Measurements from ENCODE around the gene SPOCK2.
A peak's percentile ranks its signal among the peaks of the same experiment; 100 is the strongest.

SPOCK2 gene

DNA sequence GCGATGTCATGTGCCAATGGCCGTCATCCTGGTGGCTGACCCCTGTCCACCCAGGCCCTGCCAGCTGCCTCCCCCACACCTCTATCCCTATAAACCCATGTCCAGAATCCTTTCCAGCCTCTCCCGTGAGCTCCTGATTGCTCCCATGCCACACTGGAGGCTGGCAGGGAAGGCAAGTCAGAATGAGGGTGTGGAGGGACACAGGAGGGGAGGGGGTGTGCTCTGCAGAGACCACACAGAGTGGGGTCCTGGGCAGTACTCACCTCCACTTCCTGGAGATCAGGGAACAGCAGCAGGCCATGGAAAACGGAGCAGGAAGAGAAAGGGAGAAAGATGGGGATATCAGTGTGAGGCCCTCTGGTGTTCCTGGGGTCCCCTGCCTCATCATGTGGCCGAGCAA is 15.7 kb downstream of the SPOCK2 start:
- DNase-seq (ENCODE audit: low read depth) = no peak

DNA sequence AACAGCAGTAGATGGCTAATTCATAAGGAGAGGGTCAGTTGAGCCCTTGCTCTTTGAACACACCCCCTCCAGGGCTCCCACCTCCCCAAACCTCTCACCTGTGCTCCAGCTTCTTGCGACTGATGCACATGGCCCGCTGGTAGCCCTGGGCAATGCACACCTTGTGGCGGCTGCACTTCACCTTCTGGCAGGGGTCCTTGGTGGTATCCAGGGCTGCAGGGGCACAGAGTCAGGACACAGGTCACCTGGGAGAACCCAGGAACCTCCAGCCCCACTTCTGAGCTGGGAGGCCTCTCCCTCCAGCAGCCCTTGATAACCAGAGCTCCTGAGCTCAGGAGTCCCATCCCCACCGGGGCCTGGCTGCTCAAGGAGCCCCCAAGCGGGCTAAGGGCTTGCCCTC is 16.3 kb downstream of the SPOCK2 start:
- DNase-seq (ENCODE audit: low read depth) = no peak

- peak; percentile 41 for DNase-seq (ENCODE audit: low read depth)
Measured at GRCh38 chr10:72069751-72070526, 18.4 kb downstream of the SPOCK2 start.

DNA sequence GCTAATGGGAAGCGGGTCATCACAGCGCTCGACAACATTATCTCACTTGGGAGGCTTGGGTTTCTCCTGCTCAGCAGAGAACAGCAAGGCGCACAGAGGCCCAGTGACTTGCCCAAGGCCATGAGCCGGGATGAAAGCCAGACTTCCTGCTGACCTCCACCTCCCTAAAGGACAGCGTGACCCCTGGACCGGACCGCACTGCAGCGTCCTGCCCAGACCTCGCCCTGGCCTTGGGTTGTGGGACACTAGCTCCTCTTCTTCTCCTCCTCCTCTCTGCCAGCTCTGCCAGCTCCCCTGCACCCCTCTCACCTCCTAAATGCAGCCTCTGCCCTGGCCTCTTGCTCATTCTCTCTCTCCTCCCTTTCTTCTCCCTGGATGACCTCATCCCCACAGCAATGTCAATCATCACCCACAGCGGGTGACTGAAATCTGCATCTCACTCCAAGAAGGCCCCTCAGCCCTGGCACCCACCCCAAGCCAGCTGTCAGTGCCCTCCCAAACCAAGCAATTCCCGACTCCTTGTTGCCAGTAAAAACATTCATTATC is 19.4 kb downstream of the SPOCK2 start:
- no peak for DNase-seq (ENCODE audit: low read depth)

GRCh38 chr10:72068126-72068765 is 20.1 kb downstream of the SPOCK2 start:
- no peak for DNase-seq (ENCODE audit: low read depth)

- no peak for DNase-seq (ENCODE audit: low read depth)
Measured at GRCh38 chr10:72067463-72068125, 20.8 kb downstream of the SPOCK2 start.

DNA sequence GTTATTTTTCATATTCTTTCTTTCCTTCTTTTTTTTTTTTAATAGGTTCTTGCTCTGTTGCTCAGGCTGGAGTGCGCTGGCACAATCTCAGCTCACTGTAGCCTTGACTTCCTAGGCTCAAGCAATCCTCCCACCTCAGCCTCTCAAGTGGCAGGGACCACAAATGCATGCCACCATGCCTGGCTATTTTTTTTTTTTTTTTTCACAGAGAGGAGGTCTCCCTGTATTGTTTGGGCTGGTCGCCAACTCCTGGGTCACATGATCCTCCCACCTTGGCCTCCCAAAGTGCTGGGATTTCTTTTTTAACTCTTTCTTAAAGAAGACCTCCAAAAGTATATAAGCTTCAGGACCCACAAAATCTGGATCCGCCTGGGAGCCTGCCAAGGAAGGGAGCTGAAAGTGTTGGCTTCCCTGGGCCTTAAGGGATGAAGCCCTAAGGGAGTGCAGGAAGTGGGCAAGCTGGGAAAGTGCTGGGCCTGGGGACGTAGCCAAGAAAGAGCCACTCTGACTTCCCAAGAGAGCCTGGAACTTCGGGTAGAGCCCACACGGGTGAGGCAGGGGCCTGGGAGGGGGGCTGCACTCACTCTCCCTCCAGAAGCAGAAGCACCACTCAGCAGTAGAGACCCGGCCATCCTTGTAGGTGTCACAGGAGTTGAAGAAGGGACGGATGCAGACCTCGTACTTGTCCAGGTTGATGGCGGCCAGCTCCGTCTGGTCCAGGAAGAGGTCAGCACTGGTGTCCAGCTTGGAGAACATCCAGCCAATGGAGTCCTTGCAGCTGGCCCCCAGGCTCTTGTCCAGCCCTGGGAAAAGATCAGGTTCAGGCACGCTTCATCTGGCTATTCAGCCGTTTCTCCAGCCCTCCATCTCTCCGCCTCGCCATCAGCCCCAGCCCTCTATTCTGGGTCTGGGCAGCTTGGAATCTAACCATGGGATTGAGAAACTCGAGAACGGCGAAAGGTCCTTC is 21.8 kb downstream of the SPOCK2 start:
- DNase-seq (ENCODE audit: low read depth) = no peak

GRCh38 chr10:72065439-72066025 is 22.8 kb downstream of the SPOCK2 start:
- no peak for DNase-seq (ENCODE audit: low read depth)

GRCh38 chr10:72063703-72064391 is 24.5 kb downstream of the SPOCK2 start:
- DNase-seq (ENCODE audit: low read depth) = no peak

DNA sequence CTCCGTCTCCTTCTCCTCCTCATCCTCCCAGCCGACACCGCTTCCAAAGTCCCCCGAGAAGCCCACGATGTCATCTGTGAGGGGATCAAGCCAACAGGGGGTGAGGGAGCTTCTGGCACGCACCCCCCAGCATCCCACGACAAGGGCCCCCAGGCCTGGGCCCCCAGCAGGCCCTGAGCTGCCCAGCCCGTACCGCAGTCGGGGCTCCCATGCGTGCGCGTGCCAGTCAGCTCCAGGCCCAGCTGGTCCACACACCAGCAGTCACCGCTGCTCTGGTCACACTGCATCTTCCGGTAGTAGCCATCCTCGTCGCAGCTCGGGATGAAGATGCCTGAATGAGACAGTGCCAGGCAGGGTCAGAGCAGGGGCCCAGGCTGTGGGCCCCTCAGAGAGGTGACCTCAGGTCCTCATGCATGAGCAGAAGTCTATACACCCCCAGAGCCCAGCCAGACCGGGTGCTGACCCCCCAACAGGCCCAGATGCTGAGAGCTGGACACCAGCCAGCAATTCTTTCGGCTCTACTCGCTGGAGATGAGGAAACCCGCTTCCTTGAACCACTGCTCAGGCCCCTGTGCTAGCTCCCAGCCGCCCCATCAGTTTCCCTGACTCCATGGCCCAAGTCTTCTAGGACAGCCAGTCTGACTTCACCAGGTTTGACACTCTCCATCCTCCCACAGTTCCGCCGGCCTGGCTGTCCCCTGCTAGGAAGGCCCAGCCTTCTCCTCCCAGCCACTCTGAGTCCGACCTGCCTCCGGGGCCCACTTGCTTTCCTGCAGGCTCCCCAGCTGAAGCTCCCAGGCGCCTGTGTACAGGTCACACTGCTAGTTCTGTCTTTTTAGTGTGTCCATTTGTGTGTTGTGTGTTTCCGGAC is 25.3 kb downstream of the SPOCK2 start:
- DNase-seq (ENCODE audit: low read depth) = no peak

DNA sequence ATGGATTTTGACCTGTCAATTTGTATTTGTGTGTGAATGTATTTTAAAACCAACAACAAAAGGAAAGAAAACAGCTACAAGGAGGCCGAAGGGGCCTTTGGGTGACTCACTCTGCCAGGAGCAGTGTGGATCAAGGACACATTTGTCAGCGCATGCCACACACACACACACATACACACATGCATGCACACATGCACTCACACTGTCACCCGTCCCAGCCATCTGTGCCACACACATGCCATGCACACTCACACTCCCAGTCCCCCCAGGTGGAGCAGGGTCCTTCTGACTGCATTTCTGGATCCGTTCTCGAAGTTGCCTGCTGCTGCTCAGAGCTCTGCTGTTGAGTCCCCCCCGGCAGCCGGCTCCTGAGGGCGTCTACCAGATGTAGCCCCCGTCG is 26.0 kb downstream of the SPOCK2 start:
- no peak for DNase-seq (ENCODE audit: low read depth)

DNA sequence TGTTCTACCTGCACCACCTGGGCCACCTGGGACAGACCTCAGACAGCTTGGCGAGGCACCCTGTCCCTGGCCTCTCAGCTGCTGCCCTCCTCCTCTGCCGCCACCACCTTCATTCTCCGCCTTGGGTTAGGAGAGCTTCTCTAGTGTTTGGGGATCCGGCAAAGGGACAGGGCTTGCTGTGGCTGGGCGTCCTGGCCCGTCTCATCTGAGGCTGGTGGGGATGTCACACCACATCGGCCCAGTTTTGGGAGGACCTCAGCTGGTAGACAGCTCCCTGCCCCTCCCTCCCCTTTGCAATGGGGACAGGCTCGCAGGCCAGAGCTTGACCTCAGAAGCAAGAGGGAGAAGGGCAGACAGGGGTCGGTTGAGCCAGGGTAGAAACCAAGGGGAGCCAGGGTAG is 26.4 kb downstream of the SPOCK2 start:
- no peak for DNase-seq (ENCODE audit: low read depth)

GRCh38 chr10:72061491-72061890 is 26.9 kb downstream of the SPOCK2 start:
- DNase-seq (ENCODE audit: low read depth) = no peak

DNA sequence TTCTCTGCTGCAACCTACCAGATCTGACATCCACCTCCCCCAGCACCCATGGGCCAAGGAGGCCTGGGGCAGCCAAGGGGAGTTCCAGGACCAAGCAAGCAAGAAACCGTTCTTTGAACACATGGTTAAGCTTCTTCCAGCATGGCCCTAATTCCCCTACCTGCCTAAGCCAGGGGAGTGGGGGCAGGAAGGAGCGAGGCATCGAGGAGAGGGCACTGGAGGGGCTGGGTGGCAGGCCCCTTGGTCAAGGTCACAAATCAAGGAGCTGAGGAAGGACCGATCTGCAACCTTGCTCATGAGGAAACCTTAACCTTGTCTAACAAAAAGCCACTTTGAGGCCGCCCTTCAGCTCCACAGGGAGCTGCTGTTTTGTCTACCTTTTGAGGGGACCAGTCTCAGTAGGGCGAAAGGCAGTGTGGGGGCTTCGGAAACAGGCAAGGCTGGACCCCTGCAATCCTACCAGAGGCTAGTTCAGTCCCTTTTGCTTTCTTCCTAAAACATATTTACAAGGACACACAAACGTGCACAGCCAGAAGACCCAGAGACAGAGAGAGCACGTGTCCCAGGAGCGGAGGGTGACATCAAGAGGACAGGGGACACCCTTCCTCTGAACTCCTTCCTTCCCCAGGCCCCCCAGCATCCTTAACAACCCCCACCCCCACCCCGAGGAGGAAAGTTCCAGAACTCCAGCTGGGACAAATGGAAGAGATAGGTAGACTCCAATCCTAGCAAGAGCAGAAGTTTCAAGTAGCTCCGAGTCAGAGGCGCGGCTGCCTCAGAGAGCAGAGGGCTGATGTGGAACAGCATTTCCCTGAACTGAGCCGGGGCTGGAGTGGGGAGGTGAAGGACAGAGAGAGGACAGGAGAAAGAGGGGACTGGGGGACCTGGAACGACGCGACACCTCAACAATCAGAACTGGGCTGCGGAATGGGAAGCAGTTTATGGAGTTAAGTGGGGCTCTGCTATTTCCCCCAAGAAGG is 28.2 kb downstream of the SPOCK2 start:
- no peak for DNase-seq (ENCODE audit: low read depth)

DNA sequence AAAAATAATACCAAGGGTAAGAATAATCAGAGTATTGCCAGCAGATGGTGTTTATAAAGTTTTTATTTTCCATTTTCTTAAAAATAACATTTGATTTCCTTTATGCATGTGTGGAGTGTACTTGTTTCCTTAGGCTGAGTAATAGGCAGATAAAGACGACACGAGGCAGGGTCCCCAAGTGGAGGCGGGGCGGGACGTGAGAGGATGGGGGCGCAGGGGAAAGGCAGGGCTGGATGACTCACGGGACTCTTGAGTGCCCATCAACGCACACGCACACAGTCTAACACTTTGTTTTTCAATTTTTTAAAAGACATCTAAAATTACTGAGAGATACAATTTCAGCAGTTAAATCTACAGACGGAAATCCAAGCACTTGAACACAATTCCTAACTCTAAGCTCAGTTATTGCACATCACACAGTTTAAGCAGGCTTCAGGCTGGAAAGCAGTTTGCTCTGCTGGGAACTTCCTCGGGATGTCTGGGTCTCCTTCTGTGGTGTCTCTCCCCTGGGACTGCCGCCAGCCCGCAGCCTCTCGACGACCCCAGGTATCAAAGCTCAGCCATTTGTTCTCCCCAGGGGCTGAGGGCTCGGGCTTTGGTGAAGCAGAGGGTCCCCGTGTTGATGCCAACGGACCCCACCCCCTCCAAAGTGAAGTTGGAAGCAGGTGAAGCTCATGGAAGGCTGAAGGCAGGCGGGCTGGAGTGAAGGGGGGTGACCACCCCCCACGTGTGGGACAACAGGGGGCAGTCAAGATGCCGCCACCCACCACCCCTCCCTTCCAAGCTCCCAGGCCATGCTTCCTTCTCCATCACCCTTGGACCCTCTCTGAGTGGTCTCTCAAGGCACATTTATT is 29.1 kb downstream of the SPOCK2 start:
- no peak for DNase-seq (ENCODE audit: low read depth)

DNA sequence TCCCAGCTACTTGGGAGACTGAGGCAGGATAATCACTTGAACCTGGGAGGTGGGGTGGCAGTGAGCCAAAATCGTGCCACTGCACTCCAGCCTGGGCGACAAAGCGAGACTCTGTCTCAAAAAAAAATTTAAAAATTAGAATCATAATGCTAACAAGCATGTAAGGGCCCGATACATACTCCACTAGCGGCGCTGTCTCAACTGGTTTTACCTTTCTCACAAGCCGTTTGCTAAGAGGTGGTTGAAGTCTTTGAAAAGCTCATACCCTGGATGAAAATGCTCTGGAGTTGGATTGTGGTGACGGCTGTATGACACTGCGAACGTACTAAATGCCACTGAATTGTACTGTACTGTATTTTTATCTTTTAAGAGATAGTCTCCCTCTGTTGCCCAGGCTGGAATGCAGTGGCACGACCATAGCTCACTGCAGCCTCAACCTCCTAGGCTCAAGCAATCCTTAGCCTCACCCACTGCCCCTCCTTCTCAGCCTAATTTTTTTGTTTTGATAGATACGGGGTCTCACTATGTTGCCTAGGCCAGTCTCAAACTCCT is 29.9 kb downstream of the SPOCK2 start:
- DNase-seq (ENCODE audit: low read depth) = no peak
